Measurements from ENCODE around the gene CHD5.
"Not testable (repeated sequence)": the region's sequence is repeated elsewhere in the genome, so short reads cannot be mapped to it uniquely, and the experiment has no call there.

The CHD5 gene

DNA sequence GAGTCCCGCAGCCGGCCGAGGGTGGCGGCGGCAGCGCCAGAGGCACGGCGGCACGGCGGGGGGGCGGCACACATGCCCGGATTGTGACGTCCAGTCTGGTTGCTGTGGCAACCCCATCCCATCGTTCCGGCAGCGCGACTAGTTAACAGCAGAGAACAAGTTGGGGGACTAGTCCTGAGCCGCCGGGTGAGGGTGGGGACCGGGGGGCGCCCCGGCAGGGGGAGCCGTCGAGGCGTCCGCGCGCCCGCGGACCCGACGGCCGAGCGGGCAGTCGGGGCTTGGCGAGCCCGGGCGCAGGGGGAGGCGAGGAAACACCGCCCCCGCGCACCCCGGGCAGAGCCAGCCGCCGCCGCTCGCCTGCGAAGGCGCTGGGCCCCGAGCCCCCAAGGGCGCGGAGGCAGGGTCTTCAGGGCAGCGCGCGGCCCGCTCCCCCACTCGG is at the start of gene CHD5:
CHD5 (minus strand) TSS at position 54 of the 439 bp plus-strand sequence. CDS start 298 bp downstream, outside the sequence.
- in situ Hi-C loops (cut with MboI; ENCODE audit: low sequenced_read_pairs): no loop called here

DNA sequence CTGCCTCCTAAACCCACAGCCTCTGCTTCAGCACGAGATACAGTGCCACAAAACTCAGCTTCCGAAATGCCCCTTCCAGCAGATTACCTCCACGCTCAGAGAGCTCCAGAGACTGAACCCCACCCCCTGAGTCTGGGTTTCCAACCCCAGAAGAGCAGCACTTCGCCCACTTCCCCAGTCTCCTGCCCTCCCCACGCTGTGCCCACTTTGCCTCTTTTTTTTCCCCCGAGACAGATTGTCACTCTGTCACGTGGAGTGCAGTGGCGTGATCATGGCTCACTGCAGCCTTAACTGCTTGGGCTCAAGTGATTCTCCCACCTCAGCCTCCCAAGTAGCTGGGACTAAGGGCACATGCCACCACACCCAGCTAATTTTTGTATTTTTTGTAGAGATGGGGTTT is 45.5 kb upstream of the CHD5 start:
- in situ Hi-C loops (cut with MboI; ENCODE audit: low sequenced_read_pairs): no loop called here

DNA sequence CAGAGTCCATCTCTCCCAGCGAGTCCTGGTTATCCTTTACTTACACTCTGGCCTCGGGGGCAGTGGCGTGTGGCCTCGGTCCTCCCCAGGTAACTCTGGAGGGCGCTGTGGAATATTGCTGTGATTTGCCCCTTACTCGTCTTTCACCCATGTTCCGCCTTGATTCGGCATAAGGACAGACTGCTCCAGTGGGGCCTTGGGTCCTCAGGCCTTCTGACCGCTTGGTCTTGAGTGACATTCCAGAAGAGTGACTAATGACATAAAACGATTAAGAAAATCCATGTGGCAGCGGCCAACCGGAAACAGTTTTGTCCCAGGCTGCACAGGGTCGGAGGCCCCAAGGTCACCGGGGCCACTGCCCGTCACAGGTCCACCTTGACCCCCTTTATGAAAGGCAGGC is 44.6 kb upstream of the CHD5 start:
- in situ Hi-C loops (cut with MboI; ENCODE audit: low sequenced_read_pairs): no loop called here

DNA sequence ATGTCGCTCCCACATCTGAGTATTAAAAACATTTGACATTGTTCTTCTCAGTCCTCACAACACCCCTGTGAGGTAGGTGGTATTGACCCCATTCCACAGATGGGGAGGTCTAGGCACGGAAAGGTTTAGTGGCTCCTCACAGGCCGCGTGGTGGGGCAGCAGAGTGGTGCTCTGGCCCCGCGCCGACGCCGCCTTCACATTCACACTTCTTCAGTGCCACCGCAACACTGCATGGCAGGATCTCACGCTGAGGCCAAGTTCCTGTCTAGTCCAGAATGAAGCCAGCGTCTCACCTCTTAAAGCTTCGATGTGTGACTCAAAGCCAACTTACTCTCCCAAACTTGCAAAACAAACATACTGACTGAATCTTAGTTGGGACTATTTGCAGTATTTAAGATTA is 43.5 kb upstream of the CHD5 start:
- in situ Hi-C loops (cut with MboI; ENCODE audit: low sequenced_read_pairs): no loop called here

DNA sequence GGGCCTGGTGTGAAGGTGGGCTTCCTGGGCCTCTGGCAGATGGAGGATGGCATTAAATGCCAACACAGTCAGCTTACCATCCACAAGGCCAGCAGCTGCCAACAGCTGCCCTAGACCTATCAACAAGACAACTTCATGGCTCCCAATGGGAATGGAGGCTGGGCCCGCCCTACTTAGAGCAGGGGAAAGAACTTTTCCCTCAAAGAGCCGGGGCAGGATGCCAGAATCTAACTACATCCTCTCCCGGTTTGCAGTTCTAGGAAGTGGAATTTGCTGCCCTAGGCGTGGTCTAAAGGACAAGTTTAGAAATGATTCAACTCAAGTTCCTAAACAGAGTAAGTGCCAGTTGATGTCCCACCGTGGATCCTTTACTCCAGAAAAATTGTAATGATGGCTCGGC is 42.5 kb upstream of the CHD5 start:
- in situ Hi-C loops (cut with MboI; ENCODE audit: low sequenced_read_pairs): no loop called here

DNA sequence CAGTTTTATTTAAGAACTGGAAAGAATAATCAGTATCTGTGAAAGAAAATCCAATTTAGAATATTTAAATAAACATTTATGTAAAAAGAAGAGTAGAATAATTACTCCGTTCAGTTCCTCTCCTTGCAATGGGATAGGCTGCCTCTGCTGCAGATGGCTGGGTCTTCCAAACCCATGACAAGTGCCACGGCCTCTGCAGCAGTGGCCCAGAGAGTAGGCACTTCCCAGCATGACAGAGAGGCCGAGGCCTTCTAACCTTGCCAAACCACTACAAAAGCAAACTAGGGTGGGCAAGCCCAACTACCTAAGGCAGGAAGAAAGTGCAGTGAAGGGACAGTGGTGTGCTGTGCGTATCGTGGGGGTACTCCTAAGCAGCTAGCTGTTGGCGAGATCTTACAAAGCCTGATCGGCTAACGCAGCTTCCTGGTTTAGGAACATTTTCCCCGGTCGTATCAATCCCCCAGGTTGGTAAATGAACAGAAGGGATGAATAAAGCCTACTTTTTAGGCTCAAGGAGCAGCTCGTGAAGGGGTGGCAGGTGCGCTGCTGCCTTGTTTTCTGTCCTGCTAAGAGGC is 41.2 kb upstream of the CHD5 start:
- in situ Hi-C loops (cut with MboI; ENCODE audit: low sequenced_read_pairs): no loop called here

DNA sequence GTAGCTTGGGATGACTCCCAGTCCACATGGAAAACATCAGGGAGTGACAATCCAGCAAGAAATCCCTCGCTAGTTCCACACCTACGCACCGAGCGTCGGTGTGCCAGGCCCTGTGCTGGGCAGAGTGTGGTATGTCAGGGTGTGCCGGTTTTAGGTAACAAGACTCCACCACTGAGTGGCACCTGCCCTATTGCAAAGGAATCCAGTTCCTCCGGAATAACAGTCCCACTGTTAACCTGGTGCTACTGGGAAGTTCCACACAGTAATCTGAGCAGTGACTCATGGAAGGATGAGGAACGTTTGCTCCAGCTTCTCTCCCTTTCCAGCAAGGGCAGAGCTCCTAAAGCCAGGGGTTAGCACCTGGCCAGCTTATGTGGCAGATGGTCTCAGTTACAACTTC is 40.1 kb upstream of the CHD5 start:
- in situ Hi-C loops (cut with MboI; ENCODE audit: low sequenced_read_pairs): no loop called here

DNA sequence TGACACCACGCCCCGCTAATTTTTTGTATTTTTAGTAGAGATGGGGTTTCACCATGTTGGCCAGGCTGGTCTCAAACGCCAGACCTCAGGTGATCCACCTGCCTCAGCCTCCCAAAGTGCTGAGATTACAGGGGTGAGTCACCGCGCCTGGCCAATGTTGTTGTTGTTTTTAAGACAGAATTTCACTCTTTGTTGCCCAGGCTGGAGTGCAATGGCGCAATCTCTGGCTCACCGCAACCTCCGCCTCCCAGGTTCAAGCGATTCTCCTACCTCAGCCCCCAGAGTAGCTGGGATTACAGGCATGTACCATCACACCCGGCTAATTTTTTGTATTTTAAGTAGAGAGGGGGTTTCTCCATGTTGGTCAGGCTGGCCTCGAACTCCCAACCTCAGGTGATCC is 39.5 kb upstream of the CHD5 start:
- in situ Hi-C loops (cut with MboI; ENCODE audit: low sequenced_read_pairs): not testable (repeated sequence)

DNA sequence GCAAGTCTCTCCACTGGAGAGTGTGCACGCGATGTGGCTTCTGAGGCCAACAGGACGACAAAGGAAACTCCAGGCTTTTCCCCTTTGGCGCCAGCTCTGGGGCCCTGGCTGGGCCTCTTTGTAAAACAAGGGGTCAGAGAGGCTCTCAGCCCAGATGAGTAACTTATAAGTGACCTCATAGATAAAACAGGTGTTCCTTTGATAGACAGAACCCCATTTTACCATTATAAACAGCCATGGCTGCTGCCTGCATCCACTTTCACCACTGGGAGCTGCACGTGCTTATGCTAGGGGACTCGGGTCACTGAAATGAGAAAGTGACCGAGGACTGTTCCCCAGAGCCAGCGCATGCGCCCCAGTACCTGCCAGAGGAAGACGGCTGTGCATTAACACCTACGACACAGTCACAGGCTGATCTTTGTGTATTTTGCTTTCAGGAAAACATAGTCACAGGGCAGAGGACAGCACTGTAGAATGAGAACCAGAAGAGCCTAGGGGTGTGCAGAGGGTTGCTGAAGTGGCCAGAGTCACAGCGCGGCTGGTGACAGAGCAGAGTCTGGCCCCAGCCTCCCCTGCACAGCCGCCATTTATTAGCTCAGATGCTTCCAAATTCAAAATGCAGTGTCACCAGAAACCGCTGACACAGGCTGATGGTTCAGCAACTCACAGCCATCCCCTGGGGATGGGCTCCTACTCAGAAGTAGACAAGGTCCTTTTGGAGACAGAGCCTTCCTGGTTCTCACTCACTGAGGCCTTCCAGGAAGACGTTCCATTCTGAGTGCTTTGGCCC is 38.4 kb upstream of the CHD5 start:
- in situ Hi-C loops (cut with MboI; ENCODE audit: low sequenced_read_pairs): no loop called here

DNA sequence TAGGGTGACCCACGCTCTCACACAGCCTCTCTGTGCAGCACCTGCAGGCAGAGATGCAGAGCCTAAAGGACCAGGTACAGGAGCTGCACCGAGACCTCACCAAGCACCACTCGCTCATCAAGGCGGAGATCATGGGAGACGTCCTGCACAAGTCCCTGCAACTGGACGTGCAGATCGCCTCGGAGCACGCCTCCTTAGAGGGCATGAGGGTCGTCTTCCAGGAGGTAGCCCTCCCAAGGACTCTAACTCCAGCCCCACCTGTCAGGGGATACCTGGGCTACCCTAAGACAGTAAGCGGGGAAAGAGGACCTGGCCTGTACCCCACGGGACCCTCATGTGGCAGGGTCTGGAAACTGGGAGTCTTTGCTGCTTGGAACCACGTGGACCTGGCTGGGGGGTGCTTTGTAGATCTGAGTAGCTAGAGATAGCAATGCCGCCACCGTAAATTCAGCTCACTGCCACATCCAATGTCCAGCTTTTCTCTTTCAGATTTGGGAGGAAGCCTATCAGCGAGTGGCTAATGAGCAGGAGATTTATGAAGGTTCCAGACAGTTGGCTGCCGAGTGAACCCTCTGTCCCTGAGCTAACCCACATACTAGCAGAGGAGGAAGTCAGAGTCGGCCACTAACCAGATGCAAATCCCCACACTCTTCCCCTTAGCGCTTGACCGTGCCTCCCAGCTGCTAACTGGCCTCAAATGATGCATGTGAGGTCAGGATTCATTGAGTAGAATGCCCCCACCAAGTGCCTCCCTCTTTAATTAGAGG is 32.3 kb upstream of the CHD5 start:
- in situ Hi-C loops (cut with MboI; ENCODE audit: low sequenced_read_pairs): no loop called here

DNA sequence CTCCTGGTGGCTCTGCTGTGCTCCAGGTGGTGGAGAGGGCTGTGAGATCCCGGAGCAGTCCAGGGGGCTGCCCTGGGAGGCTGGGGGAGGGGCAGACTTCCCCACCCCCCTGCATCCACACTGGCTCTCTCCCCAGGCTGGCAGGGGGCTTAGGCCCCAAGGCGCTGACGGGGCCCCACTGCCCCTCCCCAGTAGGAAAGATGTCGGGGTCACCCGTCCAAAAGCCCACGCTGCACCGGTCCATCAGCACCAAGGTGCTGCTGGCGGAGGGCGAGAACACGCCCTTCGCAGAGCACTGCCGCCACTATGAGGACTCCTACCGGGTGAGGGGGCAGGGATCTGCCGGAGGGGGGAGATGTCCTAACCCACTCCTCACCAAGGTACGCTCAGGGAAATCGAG is 31.6 kb upstream of the CHD5 start:
- in situ Hi-C loops (cut with MboI; ENCODE audit: low sequenced_read_pairs): no loop called here

DNA sequence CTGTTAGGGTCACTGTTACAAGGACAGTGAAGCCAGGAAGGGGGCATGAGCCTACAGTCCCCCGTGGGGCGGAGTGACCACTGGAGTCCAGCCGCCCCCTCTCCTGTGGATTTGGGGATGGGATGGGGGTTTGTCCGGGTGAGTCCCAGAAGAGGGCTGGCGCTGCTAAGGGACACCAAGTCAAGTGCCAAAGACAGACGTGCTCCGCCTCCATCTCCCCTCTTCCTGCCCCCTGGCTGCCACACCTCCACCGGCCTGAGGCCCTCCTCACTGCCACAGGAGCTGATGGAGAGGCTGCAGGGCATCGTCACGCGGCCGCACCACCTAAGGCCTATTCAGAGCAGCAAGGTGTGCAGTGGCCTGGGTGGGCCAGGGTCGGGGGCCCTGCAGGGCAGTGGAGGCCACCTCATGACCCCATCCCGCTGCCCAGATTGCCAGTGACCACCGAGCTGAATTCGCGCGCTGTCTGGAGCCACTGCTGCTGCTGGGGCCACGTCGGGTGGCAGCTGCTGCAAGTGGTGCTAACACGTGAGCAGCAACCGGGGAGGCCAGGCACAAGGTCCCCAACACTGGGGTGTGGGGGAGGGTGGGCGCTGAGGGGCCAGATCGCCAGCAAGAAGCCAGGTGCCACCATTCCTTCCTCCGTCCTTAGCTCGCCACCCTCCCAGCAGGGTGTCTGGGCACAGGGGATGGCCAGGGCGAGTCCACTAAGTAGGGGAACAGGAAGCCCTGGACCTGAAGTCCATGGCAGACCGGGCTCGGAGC is 30.7 kb upstream of the CHD5 start:
- in situ Hi-C loops (cut with MboI; ENCODE audit: low sequenced_read_pairs): no loop called here

DNA sequence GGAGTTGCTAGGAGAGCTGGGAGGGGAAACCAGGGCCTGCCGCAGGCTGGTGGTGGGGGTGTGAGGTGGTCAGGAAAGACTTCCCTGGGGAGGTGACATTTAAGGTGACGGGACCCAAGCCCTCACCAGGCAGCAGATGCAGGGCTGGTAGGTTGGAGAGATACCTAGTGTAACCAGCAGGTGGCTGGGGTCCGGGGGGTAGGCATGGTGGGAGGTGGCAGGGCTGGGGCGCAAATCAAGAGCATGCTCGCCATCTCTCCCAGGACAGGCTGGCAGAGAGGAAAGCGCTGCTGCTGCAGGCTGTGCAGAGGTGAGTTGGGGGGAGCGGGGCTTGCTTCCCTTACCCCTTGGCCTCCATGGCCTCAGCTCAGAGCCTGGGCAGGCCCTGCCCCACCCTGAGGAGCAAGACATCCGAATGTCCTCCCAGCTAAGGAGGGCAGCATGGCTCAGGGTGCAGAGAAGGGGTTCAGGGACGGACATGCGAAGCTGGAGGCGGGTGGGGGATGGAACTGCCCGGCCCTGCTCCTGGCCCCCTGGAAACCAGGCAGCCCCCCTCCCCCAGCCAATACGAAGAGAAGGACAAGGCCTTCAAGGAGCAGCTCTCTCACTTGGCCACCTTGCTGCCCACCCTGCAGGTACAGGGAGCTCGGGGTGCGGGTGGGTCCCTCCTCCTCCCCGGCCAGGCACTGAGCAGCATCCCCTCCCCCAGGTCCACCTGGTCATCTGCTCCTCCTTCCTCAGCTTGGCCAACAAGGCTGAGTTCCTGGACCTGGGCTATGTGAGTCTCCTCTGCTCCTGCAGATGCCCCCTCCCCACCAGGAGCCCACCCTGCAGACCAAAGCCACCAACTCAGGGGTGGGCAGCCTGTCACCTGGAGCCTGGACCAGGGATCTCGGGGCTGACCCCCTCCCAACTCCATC is 29.8 kb upstream of the CHD5 start:
- in situ Hi-C loops (cut with MboI; ENCODE audit: low sequenced_read_pairs): no loop called here

DNA sequence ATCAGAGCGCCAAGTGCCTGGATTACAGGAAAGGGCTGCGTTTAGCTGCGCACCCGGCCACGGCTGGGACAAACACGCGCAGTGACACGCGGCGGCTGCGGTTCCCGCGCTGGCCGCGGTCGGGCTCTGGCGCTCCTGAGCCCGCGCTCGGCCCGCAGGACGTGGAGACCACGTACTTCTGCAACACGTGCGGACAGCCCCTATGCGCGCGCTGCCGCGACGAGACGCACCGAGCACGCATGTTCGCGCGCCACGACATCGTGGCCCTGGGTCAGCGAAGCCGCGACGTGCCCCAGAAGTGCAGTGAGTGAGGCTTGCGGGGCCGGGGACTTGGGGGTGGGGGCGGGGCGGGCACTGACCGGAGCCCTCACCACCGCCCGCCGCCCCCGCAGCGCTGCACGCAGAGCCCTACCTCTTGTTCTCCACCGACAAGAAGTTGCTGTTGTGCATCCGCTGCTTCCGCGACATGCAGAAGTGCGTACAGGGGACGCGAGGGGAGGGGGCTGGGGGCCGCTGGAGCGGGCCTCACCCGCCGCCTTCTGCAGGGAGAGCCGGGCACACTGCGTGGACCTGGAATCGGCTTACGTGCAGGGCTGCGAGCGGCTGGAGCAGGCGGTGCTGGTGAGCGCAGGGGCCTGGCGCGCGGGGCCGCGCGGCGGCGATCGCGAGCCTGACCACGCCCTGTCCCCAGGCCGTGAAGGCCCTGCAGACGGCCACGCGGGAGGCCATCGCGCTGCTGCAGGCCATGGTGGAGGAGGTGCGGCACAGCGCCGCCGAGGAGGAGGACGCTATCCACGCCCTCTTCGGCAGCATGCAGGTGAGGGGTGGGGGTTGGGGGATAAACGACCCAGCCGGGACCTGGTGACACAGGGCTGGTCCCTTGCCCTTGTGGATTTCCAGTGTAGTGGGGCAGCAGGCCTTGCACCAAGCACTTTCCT is 28.9 kb upstream of the CHD5 start:
- in situ Hi-C loops (cut with MboI; ENCODE audit: low sequenced_read_pairs): no loop called here

DNA sequence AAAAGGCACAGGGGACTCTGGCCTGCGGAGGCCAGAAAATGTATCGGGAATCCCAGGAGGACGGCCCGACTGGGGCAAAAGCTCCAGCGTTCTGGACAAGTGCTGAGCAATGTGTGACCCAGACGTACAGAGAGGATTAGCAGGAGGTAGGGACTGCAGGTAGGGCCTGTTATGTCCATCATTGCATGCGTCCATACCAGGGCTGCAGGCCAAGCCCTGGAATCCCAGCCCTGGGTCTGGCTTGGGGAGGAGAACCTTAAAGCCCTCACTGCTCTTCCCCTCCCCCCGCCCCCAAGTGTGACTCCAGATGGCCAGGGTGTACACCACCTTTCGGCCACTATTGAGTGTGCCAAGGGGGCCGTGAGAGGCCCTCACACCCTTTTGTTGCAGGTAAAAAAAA is 27.8 kb upstream of the CHD5 start:
- in situ Hi-C loops (cut with MboI; ENCODE audit: low sequenced_read_pairs): no loop called here

DNA sequence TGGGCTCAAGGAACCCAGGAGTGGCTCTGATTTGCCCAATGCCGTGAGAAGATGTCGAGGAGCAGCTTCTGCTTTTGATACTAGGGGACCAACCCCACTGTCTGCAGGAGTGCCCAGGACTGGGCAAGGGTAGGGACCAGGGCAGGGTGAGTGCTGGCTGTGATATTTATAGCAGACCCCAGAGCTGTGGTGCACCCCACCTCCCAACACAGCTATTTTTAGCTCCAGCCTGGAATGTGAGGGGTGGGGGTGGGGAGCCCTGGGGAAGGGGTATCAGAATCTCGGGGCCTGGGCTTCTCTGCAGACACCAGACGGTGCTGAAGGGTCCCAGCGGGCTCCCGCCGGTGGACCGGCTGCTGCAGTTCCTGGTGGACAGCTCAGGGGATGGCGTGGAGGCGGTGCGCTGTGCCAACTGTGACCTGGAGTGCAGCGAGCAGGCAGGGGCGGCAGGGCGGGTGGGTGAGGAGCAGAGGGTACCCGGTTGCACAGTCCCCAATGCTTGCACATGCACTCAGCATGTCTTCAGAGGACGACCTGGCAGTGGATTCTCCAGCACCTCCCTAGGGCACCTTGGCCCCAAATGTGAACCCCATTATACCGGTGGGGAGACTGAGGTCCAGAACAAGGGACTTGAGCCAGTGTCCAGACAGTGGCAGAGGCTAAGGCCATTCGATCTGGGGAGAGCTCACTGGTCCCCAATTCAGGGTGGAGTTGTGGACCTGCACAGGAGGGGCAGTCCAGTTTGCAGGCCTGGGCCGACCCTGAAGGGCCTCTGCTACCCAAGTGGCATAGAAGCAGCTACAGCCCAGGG is 27.2 kb upstream of the CHD5 start:
- in situ Hi-C loops (cut with MboI; ENCODE audit: low sequenced_read_pairs): no loop called here

DNA sequence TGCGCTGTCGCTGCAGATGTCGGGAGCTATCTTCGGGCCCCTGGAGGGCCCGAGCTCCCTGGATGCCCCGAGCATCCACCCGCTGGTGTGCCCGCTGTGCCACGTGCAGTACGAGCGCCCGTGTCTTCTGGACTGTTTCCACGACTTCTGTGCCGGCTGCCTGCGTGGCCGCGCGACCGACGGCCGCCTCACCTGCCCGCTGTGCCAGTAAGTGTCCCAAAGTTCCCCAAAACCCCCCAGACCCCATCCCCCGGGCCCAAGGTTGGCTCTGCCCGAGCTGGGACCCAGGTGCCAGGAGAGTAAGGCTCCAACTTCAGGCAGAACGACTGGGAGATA is 26.4 kb upstream of the CHD5 start:
- in situ Hi-C loops (cut with MboI; ENCODE audit: low sequenced_read_pairs): no loop called here

DNA sequence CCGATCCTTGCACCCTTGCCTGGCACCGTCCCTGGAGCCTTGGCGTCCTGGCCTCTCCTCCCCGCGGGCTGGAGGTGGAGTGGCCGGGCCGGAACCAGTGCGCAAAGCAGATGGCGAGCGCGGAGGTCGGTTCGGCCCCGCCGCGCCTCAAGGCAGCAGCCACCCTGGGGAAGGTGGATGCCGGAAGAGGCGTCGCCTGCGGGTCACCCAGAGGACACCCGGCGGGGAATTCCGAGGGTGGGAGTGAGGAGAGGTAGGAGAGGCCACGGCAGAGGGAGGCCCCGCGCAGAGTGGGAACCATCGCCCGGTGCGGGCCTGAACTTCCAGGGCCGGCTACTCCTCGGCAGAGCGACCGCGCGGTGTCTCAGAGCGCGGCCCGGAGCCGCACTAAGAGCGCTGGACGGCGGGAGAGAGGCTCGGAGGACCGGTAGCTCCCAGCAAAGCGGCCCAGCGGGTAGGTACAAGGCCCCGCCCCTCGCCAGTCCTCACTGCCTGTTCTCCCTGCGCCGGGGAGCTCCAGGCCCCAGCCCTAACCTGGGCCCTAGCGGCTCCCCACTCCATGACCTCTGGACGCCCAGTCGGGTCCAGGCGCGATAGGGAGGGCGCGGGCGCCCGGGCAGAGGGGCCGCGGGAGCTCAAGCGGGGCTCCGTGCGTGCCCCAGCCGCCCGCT is 25.9 kb upstream of the CHD5 start, which contains the start of gene RNF207:
RNF207 (plus strand) TSS at position 271 of the 671 bp plus-strand sequence. CDS start 417 bp downstream, outside the sequence.
- in situ Hi-C loops (cut with MboI; ENCODE audit: low sequenced_read_pairs): no loop called here

Measured in HL-60/S4 treated with phorbol 12-myristate 13-acetate at 8.2 ng/mL for 4 days and 3 days (cell line).